ENCODE measurements around the gene TMA7. TPM values are rescaled to one million over a fixed set of nuclear protein-coding genes. Genes with fewer than 3 reads are reported as not detected.

Gene TMA7
- polyA plus RNA-seq, 1 donor, result 160 TPM

Other genes starting within 250 kb of the TMA7 start
- 1.5 TPM for gene CAMP, start 216.8 kb upstream of the TMA7 start, polyA plus RNA-seq (ENCODE audit: insufficient read length)
- 8.4 TPM for gene ZNF589, start 199.2 kb upstream of the TMA7 start, polyA plus RNA-seq (ENCODE audit: insufficient read length)
- gene NME6, start 138.9 kb upstream of the TMA7 start, polyA plus RNA-seq (ENCODE audit: insufficient read length), result 23.0 TPM
- not detected for gene SPINK8, start 106.6 kb upstream of the TMA7 start, polyA plus RNA-seq (ENCODE audit: insufficient read length)
- 0.15 TPM for gene FBXW12, start 68.0 kb upstream of the TMA7 start, polyA plus RNA-seq (ENCODE audit: insufficient read length)
- gene PLXNB1, start 10.2 kb upstream of the TMA7 start, polyA plus RNA-seq (ENCODE audit: insufficient read length), result 17.3 TPM
- gene CCDC51, start 138 bp upstream of the TMA7 start, polyA plus RNA-seq (ENCODE audit: insufficient read length), result 11.0 TPM
- 7.3 TPM for gene ATRIP, start 6.5 kb downstream of the TMA7 start, polyA plus RNA-seq (ENCODE audit: insufficient read length)
- 58.4 TPM for gene SHISA5, start 63.9 kb downstream of the TMA7 start, polyA plus RNA-seq (ENCODE audit: insufficient read length)
- gene PFKFB4, start 116.5 kb downstream of the TMA7 start, polyA plus RNA-seq (ENCODE audit: insufficient read length), result 5.1 TPM
- 0.19 TPM for gene UCN2, start 123.5 kb downstream of the TMA7 start, polyA plus RNA-seq (ENCODE audit: insufficient read length)
- gene COL7A1, start 155.1 kb downstream of the TMA7 start, polyA plus RNA-seq (ENCODE audit: insufficient read length), result 6.4 TPM
- 204 TPM for gene UQCRC1, start 169.4 kb downstream of the TMA7 start, polyA plus RNA-seq (ENCODE audit: insufficient read length)
- not detected for gene TMEM89, start 181.5 kb downstream of the TMA7 start, polyA plus RNA-seq (ENCODE audit: insufficient read length)
- gene SLC26A6, start 195.2 kb downstream of the TMA7 start, polyA plus RNA-seq (ENCODE audit: insufficient read length), result 8.9 TPM
- 0.35 TPM for gene CELSR3, start 222.6 kb downstream of the TMA7 start, polyA plus RNA-seq (ENCODE audit: insufficient read length)
- 8.1 TPM for gene NCKIPSD, start 245.7 kb downstream of the TMA7 start, polyA plus RNA-seq (ENCODE audit: insufficient read length)

All from forelimb muscle (tissue), 1 donor.